GM19238 (cell line): ENCODE results near the gene SRGAP1.
A peak's percentile ranks its signal among the peaks of the same experiment; 100 is the strongest.
"Not testable (repeated sequence)": the region's sequence is repeated elsewhere in the genome, so short reads cannot be mapped to it uniquely, and the experiment has no call there.

Experiments used
- DNase-seq: peaks from one replicate; pipeline ENCODE4 v3.0.0; 2011; ENCODE audit warnings: low spot score; ENCODE audit not compliant: insufficient read length

The SRGAP1 gene

GRCh38 chr12:63836936-63837335 is 7.6 kb upstream of the SRGAP1 start:
- no peak for DNase-seq

GRCh38 chr12:63838411-63838810 is 6.1 kb upstream of the SRGAP1 start:
- no peak for DNase-seq

- DNase-seq = no peak
These were observed 3.5 kb upstream of the SRGAP1 start for GRCh38 chr12:63841011-63841410.

DNA sequence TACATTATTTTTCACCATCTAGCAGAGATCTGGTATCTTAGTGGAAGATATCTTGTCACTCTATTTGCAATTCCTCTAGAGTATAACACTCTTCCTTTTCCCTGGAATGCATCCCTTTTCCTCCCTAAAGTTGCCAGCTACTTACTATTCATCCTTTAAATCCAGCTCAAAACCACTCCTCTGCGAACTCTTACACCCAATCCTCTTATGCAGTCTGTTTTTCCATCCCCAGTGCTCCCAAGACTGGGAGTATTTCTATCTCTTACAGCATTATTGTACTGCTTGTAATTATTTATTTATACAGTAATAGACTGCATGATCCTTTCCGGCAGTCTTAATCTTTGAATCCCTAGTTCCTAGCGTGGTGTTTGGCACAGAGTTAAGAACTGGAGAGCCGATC is 2.9 kb upstream of the SRGAP1 start:
- no peak for DNase-seq

DNA sequence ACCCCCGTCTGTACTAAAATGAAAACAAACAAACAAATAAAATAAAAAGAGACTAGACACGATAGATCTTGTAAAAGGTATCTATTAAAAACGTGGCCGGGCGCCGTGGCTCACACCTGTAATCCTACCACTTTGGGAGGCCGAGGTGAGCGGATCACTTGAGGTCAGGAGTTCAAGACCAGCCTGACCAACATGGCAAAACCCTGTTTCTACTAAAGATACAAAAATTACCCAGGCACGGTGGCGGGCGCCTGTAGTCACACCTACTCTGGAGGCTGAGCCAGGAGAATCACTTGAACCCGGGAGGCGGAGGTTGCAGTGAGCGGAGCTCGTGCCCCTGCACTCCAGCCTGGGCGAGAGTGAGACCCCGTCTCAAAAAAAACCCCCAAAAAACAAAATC is 1.8 kb upstream of the SRGAP1 start:
- DNase-seq = not testable (repeated sequence)

GRCh38 chr12:63843254-63843720 is 1.2 kb upstream of the SRGAP1 start:
- no peak for DNase-seq

DNA sequence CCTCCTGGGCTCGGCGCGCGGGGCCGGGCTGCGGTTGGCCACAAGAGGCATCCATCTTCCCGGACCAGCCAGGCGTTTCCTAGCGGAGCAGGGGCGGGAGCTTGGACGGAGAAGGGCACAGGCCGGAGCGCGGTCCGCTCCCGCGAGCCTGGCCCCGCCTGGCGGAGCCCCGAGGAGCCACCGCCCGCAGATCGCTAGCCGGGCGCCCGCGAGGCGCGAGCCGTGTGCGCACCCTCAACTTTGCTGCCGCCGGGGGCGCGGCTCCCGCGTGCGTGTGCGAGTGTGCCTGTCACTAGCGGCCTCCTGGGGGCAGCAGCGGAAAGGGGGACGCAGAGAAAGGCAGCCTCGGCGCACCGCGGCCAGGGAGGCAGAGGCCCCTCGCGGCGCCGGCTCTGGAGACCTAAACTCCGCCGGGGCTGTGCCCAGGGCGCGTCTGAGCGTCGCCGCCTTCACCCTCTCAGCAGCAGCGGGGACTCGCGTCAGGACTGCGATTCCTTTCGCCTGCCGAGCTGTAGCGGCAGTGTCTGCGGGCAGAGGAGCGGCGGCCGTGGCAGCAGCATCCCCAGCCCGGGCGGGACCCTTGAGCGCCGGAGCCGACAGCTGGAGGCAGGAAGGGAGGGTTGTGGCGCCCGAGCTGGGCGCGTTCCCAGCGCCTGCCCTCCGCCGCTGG is 644 bp upstream of the SRGAP1 start:
- DNase-seq = peak; percentile 82

DNA sequence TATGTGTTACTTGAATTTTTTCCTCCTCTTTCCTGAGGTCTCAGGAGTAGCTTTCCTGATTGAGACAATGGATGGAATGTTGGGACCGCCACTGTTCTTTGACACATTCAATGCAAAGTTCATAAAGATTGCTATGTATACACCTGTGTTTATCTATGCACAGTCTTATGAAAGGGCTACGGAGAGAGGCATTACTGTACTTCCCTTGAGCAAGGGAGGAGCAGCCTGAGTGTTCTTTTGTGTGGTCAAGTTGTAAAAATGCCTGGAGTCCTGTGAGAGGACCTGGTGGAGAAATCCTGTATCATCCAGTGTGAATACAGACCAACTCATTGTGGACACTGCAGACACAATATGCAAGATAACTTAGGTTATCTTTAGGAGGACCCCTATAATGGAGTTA is 1.2 kb downstream of the SRGAP1 start:
- DNase-seq = no peak

- no peak for DNase-seq
These were observed 1.9 kb downstream of the SRGAP1 start for GRCh38 chr12:63846238-63846967.

DNA sequence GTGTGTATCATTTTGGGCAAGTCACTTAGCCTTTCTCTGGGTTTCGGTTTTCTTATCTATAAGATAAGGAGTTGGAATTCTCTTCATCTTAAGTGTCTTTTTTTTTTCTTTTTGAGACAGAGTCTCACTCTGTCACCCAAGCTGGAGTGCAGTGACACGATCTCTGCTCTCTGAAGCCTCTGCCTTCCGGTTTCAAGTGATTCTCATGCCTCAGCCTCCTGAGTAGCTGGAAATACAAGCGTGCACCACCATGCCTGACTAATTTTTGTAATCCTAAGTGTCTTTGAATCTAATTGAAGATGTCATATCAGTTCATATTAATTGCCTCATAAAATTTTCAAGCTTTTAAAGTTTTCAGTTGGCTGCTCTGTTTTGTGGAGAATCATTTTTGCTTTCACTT is 4.0 kb downstream of the SRGAP1 start:
- DNase-seq = no peak

GRCh38 chr12:63849106-63849620 is 4.7 kb downstream of the SRGAP1 start:
- DNase-seq = no peak

DNA sequence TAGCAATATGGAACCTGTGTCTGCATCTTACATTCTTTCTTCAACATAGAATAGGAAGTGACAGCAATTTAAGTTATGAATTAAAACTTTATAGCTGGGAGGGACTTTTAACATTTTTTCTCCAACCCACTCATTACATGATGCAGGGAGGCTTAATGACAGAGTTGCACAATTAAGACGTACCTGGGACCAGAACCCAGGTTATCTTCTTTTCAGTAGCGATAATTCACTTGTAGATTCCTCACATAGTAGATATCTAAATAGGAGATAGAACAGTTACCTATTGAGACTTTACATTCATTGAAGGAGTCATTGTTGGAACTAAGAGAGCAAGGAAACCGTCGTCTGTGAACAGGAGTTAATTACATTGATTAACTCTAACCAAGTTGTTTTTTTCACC is 5.1 kb downstream of the SRGAP1 start:
- DNase-seq = no peak

GRCh38 chr12:63853978-63854377 is 9.5 kb downstream of the SRGAP1 start:
- no peak for DNase-seq

DNA sequence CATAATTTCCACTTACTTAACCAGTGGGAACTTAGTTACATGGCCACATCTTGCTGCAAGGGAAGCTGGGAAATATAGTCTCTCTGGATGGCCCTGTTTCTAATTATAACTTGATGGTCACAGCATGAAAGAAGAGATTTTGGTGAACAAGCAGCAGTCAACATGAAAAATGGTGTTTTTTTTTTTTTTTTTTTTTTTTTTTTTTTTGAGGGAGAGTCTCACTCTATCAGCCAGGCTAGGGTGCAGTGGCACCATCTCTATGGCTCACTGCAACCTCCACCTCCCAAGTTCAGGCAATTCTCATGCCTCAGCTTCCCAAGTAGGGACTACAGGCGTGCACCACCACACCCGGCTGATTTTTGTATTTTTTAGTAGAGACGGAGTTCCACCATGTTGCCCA is 10.8 kb downstream of the SRGAP1 start:
- DNase-seq = no peak

DNA sequence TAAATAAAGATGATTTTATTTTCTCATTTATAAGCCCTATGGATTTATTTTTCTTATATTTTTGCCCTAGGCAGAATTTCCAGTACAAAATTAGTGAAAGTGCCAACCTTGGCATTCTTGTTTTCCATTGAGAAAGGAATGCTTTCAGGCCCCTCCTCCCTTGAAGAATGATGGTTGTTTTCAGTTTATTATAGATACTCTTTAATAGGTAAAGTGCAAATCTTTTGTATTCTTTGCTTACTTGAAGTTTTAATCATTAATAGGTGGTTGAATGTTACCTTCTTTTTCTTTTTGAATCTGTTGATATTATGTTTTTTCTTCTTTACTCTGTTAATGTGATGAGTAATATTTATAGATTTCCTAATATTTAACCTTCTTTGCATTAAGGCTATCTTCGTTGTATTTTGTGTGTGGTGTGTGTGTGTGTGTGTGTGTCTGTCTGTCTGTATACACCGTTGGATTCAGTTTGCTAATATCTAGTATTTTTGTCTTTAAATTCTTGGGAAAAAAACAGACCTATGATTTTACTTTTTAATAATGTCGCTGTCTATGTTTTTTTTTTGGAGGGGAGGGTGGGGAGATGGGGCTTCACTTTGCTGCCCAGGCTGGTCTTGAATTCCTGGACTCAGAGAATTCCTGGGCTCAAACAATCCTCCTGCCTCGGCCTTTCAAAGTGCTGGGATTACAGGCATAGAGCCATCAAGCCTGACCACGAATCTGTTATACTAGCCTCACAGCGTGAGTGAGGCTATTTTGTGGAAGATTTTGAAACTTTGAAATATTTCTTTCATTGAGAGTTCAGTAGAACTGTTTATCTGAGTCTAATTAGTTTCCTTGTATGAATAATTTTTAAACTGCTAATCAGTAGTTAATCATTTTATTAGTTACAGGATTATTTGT is 13.5 kb downstream of the SRGAP1 start:
- no peak for DNase-seq

DNA sequence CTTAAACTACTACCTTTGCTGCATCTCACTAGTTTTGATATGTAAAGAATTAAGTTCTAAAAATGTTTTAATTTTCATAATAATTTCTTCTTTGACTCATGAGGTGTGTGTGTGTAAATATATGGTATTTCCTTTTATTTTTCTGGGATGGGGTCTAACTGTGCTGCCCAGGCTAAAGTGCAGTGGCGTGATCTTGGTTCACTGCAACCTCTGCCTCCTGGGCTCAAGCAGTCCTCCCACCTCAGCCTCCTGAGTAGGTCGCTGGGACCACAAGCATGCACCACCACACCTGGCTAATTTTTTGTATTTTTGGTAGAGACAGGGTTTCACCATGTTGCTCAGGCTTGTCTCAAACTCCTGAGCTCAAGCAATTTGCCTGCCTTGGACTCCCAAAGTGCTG is 15.4 kb downstream of the SRGAP1 start:
- not testable (repeated sequence) for DNase-seq

DNA sequence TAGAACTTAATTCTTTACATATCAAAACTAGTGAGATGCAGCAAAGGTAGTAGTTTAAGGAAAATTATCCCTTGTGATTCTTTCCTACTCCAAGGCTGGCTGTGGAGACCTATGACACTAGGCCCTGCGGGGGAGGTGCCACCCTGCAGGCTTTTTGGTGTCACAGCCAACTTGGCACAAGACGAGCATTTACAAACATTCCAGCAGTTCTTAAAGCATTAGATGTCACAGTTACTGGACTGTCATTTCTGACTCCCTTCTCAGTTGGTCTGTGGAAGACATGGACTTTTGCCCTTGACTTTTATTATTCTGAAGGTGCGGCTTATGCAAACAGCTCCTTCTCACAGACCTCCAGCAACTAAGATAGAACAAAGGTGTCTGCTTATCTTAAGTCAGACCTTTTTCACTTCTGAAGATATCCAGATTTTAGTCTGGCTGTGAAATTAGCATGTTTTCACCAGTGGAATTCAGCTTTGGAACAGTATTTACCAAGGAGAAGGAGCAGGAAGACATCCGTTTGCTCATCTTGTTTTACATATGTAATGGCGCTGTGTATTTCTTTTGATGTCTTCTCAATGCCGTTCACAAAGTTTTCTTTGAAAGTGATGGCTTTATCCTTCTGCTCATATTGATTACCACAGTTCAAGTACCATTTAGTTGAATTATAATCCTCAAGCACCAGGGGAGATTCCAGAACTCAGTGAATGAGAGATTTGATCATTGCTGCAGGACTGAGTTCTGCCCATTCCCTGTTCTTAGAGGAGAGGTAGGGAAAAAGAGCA is 17.9 kb downstream of the SRGAP1 start:
- no peak for DNase-seq

DNA sequence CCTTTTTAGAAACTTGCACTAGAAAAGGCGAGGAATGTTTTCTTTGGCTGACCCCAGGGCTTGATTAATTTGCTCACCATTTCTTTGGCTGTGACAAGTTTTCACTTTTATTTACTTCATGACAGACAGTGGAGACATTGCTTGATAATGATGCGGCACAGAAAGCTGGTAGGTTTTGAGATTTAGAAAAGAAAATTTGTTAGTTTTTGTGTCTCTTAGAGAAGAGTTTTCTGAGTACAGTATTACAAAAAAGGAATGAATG is 18.4 kb downstream of the SRGAP1 start:
- no peak for DNase-seq

GRCh38 chr12:63863658-63864453 is 19.4 kb downstream of the SRGAP1 start:
- no peak for DNase-seq

GRCh38 chr12:63864454-63864706 is 19.9 kb downstream of the SRGAP1 start:
- DNase-seq = no peak

DNA sequence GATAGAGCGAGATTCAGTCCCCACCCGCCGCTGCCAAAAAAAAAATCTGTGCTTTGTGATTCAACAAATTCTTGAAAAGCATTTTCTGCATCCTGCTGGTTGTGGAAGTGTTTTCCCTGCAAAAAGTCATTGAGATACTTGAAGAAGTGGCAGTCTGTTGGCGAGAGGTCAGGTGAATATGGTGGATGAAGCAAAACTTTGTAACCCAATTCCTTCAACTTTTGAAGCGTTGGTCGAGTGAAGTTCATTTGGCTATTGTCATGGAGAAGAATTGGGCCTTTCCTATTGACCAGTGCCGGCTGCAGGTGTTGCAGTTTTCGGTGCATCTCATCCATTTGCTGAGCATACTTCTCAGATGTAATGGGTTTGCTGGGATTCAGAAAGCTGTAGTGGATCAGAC is 20.9 kb downstream of the SRGAP1 start:
- no peak for DNase-seq
